GM21723 (cell line): ENCODE data around the gene VKORC1.

Source experiments
- ATAC-seq: cut with Tn5 transposase; IDR thresholded peaks from one replicate; pipeline ENCODE4 v1.9.1; 2021; ENCODE audit warnings: mild to moderate bottlenecking, moderate library complexity; ENCODE audit not compliant: unreplicated experiment

The VKORC1 gene

DNA sequence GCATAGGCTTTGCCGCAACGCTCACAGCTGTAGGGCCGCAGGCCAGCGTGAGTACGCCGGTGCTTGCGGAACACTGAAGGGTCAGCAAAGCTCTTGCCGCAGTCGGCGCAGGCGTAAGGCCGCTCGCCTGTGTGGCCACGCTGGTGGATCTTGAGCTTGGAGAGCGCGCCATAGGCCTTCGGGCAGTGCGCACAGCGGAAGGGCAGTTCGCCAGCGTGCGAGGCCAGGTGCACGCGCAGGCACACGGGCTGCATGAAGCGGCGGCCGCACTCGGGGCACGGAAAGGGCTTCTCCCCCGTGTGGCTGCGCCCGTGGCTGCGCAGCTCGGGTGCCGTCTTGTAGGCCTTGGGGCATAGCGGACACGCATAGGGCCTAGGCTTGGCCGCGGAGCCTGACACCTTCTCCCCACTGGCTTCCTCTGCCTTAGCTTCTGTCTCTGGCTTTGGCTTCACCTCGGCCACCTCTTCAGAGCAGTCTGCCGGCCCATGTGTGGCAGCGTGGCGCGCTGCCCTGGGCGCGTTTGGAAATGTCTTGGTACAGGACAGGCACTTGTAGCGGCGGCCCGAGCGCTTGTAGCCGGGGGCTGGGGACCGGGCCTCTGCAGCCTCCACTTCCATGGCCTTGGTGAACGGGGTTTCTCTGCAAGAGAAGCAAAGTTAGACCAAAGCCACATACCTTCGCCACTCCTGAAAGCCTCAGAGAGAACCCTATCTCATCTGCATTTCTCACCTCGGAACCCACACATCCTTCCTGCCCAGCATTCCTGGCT is 30.6 kb downstream of the VKORC1 start:
- ATAC-seq = no peak

DNA sequence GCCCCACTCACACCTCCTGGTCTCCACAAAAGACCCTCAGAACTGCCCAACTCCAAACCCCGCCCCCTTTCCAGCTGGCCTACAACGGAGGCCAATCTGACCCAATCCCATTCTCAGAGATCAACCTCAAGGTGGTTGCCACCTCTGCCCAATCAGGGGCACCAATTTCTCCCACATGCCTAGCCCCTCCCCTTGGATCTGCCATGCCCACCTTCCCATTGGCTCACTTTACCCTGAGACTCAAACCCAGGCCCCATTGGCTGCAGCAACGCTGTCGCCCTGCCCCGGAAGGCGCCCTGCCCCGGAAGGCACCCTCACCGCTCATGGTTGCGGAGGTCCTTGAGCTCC is 31.1 kb downstream of the VKORC1 start:
- no peak for ATAC-seq

DNA sequence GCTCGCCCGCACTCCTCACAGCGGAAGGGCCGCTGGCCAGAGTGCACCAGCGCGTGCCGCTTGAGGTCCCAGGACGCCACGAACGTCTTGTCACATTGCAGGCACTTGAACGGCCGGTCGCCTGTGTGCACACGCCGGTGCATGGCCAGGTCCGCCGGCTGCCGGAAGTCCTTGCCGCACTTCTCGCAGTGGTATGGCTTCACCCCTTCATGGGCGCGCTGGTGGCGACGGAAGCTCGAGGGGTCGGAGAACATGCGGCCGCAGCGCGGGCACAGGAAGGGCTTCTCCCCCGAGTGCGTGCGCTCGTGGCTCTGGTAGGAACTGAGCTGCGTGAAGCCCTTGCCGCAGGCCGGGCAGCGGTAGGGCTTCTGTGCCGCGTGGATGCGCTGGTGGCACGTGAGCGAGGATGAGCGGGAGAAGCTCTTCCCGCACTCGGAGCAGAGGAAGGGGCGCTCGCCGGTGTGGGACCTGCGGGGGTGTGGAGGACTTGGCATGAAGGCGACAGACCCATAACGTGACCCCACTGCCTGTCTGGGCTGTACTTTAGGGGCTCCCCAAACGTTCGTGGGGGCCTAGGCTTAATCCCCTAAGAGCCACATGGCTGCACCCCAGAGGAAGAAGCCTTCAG is 32.7 kb downstream of the VKORC1 start:
- ATAC-seq = no peak

DNA sequence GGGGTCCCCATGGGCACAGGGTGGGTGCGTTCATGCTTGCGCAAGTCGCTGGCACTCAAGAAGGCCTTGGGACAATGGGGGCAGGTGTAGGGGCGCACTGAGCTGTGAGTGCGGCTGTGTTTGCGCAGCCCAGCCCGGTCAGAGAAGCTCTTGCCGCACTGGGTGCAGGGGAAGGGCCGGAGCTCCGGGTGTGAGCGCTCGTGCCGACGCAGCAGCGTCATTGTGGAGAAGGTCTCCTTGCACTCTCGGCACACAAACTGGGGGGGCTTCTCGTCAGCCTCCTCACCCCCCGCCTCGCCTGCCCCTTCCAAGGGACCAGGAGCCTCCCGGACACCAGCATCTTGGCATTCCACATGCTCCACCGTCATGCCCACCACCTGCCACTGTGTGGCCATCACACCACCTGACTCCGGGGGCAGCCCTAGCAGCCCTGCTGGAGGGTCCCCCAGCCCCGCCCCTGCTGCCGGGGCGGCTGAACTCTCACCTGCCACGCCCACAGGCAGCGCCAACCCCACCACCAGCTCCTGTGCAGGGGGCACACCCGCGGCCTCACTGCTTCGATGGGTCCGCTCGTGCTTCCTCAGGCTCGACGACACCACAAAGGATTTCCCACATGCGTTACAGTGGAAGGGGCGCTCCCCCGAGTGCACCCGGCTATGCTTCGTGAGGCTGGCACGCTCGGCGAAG is 33.3 kb downstream of the VKORC1 start:
- no peak for ATAC-seq

DNA sequence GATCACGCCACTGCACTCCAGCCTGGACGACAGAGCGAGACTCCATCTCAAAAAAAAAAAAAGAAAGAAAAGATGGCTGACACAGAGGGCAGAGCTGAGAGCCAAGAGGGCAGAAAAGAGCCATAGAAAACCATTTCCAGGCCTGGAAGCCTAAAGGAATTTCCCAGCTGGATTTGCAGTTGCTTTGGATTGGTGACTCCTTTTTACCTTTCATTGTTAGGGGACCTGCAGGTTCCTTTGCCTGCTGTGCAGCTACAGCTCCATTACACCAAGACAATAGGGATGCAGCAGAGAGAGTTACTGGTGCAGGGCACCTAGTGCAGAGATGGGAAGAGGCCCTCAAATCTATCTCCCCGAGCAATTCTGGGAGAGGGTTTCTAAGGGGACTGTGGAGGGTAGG is 39.0 kb downstream of the VKORC1 start:
- no peak for ATAC-seq

DNA sequence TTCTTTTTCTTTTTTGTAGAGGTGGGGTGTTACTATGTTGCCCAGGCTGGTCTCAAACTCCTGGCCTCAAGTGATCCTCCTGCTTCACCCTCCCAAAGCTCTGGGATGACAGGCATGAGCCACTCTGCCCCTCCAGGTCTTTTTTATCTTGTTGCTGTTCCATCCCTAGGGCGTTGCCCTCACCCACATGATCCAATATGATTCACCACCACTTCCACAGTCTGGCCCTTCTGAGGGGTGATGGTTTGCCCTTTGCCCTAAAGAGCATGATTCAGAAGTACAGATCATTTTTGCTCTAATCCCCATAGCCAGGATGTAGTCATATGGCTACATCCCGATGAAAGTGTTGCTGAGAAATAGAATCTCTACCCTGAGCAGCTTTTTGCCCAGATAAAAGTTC is 42.5 kb downstream of the VKORC1 start:
- ATAC-seq = no peak

DNA sequence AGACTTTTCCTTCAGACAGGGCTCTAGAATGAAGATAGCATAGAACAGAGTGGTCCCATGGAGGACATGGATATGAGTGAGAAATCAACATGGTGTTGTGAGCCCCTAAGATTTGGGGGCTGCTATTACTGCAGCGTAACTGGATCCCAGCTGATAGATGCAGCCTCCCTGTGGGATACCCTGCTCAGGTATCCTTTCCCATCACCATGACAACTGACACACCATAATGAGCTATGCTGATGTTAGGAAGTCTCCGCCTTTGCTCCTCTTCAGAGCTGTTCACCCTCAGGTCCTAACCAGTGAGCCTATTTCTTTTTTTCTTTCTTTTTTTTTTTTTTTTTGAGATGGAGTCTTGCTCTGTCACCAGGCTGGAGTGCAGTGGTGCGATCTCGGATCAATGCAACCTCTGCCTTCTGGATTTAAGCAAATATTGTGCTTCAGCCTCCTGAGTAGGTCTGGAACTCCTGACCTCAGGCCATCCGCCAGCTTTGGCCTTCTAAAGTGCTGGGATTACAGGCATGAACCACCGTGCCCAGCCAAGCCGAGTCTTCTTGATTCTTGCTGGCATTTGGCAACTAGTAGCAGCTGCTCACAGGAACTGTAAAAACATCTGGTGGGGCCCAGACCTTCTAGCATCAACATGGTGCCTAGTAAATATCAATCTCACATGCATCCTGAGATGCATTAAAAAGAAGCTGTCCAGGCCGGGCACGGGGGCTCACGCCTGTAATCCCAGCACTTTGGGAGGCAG is 44.1 kb downstream of the VKORC1 start:
- ATAC-seq = no peak

DNA sequence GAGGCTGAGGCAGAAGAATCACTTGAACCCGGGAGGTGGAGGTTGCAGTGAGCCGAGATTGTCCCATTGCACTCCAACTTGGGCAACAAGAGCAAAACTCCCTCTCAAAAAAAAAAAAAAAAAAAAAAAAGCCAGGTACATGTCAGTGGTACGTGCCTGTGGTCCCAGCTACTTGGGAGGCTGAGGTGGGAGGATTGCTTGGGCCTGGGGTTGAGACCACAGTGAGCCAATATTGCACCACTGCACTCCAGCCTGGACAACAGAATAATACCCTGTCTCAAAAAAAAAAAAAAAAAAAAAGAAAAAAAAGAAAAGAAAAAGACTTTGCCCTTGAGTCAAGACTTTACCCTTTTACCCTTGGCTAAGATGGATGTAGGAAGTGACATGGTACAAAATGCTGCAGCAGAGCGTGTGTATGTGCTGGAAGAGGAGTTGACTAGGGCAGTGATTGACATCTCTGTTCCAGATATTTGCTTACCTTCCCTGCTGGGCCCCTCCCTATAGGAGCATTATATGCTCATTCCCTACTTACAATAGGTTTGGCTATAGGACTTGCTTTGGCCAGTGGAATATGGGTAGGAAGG is 50.6 kb downstream of the VKORC1 start:
- ATAC-seq = no peak

DNA sequence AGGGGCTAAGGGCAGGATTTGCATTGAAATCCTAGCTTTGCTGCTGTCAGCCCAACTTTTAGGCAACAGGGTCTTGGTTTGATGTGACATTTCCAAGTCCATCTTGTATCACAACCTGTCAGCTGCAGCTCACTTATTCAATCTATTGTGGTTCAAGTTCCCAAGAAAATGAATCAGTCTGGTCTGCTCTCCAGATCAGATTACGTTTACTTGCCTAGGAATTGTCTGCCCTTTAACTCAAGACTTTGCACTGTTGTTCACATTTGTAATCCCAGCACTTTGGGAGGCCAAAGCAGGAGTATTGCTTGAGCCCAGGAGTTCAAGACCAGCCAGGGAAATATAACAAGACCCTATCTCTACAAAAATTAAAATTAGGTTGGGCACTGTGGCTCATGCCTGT is 51.2 kb downstream of the VKORC1 start:
- no peak for ATAC-seq

DNA sequence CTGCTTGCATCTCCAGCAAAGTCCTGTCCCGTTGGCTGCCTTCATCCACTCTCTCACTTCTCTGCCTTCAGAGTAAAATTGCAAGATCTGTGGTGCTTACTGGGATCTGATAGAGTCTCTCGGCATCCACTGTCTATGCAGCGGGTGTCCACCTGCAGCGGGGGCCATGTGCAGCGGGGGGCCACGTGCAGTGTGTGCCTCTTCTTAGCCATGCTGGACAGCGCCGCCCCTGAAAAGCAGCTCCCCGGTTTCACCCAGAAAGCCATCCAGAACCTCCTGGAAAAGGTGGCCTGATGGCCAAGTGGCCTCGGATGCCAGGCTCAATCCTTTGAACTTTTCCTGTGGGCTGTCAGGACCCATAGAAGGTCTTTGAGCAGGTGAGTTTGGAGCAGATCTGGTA is 51.7 kb downstream of the VKORC1 start:
- no peak for ATAC-seq
